NCI-H1105 (cell line): Measurements from ENCODE around the gene KCNAB1.
"Not testable (repeated sequence)": the region's sequence is repeated elsewhere in the genome, so short reads cannot be mapped to it uniquely, and the experiment has no call there.

Experiments used
- DNase-seq: peaks from one replicate; lab custom pipeline; 2025; lab: John Stamatoyannopoulos, UW

Gene KCNAB1

GRCh38 chr3:156218353-156218744, 98.0 kb downstream of the KCNAB1 start:
- peak; percentile 31 for DNase-seq

- not testable (repeated sequence) for DNase-seq
Observed at GRCh38 chr3:156222381-156222780, 102.0 kb downstream of the KCNAB1 start.

- DNase-seq, result not testable (repeated sequence)
Observed at GRCh38 chr3:156224046-156224445, 103.7 kb downstream of the KCNAB1 start.

- DNase-seq, result no peak
Observed at GRCh38 chr3:156226676-156227420, 106.5 kb downstream of the KCNAB1 start.

- DNase-seq, result no peak
Observed at GRCh38 chr3:156227704-156228103, 107.3 kb downstream of the KCNAB1 start.

GRCh38 chr3:156230278-156230900, 110.0 kb downstream of the KCNAB1 start:
- DNase-seq, result peak; percentile 29

- not testable (repeated sequence) for DNase-seq
Observed at GRCh38 chr3:156231221-156231620, 110.8 kb downstream of the KCNAB1 start.

- DNase-seq, result no peak
Observed at GRCh38 chr3:156233876-156234275, 113.5 kb downstream of the KCNAB1 start.

GRCh38 chr3:156236556-156237260, 116.3 kb downstream of the KCNAB1 start:
- no peak for DNase-seq

- DNase-seq, result no peak
Observed at GRCh38 chr3:156240642-156241041, 120.3 kb downstream of the KCNAB1 start.

GRCh38 chr3:156246961-156247725, 126.8 kb downstream of the KCNAB1 start:
- no peak for DNase-seq

GRCh38 chr3:156250550-156250949, 130.2 kb downstream of the KCNAB1 start:
- DNase-seq, result no peak

GRCh38 chr3:156251424-156251823, 131.0 kb downstream of the KCNAB1 start:
- DNase-seq, result no peak

GRCh38 chr3:156252656-156253055, 132.3 kb downstream of the KCNAB1 start:
- DNase-seq, result no peak

GRCh38 chr3:156253150-156253549, 132.8 kb downstream of the KCNAB1 start:
- no peak for DNase-seq

- no peak for DNase-seq
Observed at GRCh38 chr3:156256256-156256655, 135.9 kb downstream of the KCNAB1 start.

GRCh38 chr3:156256945-156257344, 136.6 kb downstream of the KCNAB1 start:
- DNase-seq, result no peak

- no peak for DNase-seq
Observed at GRCh38 chr3:156258301-156258700, 137.9 kb downstream of the KCNAB1 start.

- no peak for DNase-seq
Observed at GRCh38 chr3:156259896-156260295, 139.5 kb downstream of the KCNAB1 start.

- no peak for DNase-seq
Observed at GRCh38 chr3:156260331-156260730, 140.0 kb downstream of the KCNAB1 start.

- DNase-seq, result no peak
Observed at GRCh38 chr3:156264771-156265170, 144.4 kb downstream of the KCNAB1 start.

GRCh38 chr3:156271508-156271907, 151.1 kb downstream of the KCNAB1 start:
- DNase-seq, result no peak
